Measurements from ENCODE around the gene CRIP3. TPM values are rescaled to one million over a fixed set of nuclear protein-coding genes. Genes with fewer than 3 reads are reported as not detected.

Gene CRIP3
- total and polyA plus RNA-seq, 2 of the 13 experiments (the other 11 are each of a cell fraction or from before 2014, with no cell fraction given) = 6.3 to 9.3 TPM

DNA sequence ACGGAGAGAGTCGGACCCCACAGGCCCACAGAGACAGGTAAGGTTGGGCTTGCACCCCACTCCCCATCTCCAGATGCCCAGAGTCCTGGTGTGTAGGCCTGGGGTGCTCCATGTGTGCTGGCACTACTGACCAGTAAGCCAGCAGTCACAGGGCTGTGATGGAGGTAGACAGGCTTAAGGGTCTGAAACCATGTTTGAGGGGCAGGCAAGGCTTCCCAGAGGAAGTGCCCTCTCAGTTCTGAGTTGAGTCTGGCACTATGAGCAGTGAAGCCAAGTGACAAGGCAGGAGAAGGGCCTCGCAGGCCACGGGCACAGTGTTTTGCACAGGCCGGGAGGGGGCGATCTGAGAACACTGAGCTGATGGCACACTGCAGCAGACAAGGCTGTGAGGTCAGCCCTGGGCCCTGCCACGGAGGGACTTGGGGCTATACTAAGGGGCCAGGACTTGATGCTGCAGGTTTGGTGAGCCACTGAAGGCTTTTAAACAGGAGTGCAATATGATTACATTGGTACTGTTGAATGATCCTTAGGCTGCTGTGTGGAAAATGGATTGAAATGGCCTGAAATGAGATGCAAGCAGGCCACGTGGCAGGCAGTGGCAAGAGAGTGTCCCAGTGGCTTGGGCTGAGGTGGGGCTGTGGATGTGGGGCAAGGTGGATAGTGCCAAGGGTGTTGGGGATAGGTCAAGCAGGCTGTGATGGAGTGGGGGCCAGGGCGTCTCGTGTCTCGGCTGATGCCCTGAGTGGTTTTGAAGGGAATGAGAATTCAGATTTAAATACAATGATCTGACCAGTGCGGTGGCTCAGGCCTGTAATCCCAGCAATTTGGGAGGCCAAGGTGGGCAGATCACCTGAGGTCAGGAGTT, 45.1 kb downstream of the CRIP3 start (continued):
- TF ChIP-seq, protein P1, sequence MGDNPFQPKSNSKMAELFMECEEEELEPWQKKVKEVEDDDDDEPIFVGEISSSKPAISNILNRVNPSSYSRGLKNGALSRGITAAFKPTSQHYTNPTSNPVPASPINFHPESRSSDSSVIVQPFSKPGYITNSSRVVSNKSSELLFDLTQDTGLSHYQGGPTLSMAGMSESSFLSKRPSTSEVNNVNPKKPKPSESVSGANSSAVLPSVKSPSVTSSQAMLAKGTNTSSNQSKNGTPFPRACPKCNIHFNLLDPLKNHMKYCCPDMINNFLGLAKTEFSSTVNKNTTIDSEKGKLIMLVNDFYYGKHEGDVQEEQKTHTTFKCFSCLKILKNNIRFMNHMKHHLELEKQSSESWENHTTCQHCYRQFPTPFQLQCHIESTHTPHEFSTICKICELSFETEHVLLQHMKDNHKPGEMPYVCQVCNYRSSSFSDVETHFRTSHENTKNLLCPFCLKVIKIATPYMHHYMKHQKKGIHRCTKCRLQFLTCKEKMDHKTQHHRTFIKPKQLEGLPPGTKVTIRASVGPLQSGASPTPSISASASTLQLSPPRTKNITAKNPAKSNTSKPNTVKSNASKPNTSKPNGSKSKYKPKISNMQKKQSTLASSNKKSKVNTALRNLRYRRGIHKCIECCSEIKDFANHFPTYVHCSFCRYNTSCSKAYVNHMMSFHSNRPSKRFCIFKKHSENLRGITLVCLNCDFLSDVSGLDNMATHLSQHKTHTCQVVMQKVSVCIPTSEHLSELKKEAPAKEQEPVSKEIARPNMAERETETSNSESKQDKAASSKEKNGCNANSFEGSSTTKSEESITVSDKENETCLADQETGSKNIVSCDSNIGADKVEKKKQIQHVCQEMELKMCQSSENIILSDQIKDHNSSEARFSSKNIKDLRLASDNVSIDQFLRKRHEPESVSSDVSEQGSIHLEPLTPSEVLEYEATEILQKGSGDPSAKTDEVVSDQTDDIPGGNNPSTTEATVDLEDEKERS (CRISPR knock-in tag; IDR thresholded peaks at IDR 0.05) = no peak
- no peak for TF ChIP-seq TAF15 (IDR thresholded peaks at IDR 0.05; ENCODE audit: low read depth, low read length, poor library complexity, severe bottlenecking)
- TF ChIP-seq TP53 (CRISPR knock-in tag; conservative IDR thresholded peaks at IDR 0.05) = no peak
- TF ChIP-seq, protein P2, sequence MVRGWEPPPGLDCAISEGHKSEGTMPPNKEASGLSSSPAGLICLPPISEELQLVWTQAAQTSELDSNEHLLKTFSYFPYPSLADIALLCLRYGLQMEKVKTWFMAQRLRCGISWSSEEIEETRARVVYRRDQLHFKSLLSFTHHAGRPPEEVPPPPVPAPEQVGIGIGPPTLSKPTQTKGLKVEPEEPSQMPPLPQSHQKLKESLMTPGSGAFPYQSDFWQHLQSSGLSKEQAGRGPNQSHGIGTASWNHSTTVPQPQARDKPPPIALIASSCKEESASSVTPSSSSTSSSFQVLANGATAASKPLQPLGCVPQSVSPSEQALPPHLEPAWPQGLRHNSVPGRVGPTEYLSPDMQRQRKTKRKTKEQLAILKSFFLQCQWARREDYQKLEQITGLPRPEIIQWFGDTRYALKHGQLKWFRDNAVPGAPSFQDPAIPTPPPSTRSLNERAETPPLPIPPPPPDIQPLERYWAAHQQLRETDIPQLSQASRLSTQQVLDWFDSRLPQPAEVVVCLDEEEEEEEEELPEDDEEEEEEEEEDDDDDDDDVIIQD (CRISPR knock-in tag; IDR thresholded peaks at IDR 0.05; ENCODE audit: low read depth) = peak; percentile 35; the same call in 1 of the 2 replicates
- no peak for TF ChIP-seq HHEX (CRISPR knock-in tag; IDR thresholded peaks at IDR 0.05)
- TF ChIP-seq FOSL1 (CRISPR knock-in tag; IDR thresholded peaks at IDR 0.05; ENCODE audit: borderline replicate concordance) = no peak
- TF ChIP-seq ETV6 (CRISPR knock-in tag; conservative IDR thresholded peaks at IDR 0.05) = no peak
- TF ChIP-seq CCAR2 (optimal IDR thresholded peaks at IDR 0.05; ENCODE audit: low read depth, low read length) = no peak
- TF ChIP-seq MBNL3 (CRISPR knock-in tag; conservative IDR thresholded peaks at IDR 0.05) = no peak
- TF ChIP-seq TMF1 (CRISPR knock-in tag; IDR thresholded peaks at IDR 0.05; ENCODE audit: low read depth) = peak; percentile 73; the same call in 1 of the 2 replicates
- no peak for TF ChIP-seq ZNF207 (IDR thresholded peaks at IDR 0.05; ENCODE audit: borderline replicate concordance)
- no peak for TF ChIP-seq ZNF232 (CRISPR knock-in tag; IDR thresholded peaks at IDR 0.05; ENCODE audit: borderline replicate concordance)
- TF ChIP-seq ZNF839 (CRISPR knock-in tag; IDR thresholded peaks at IDR 0.05; ENCODE audit: borderline replicate concordance) = no peak
- TF ChIP-seq ZMYM2 (CRISPR knock-in tag; IDR thresholded peaks at IDR 0.05) = no peak
- TF ChIP-seq ZNF17 (CRISPR knock-in tag; IDR thresholded peaks at IDR 0.05) = no peak
- TF ChIP-seq TRIM24 (CRISPR knock-in tag; IDR thresholded peaks at IDR 0.05) = no peak; the same call in 1 of the 2 replicates
- peak; percentile 90 for TF ChIP-seq XRCC5 (optimal IDR thresholded peaks at IDR 0.05; ENCODE audit: low read length)
- TF ChIP-seq ZNF589 (CRISPR knock-in tag; conservative IDR thresholded peaks at IDR 0.05) = no peak
- TF ChIP-seq, protein P3, sequence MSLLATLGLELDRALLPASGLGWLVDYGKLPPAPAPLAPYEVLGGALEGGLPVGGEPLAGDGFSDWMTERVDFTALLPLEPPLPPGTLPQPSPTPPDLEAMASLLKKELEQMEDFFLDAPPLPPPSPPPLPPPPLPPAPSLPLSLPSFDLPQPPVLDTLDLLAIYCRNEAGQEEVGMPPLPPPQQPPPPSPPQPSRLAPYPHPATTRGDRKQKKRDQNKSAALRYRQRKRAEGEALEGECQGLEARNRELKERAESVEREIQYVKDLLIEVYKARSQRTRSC (CRISPR knock-in tag; IDR thresholded peaks at IDR 0.05; ENCODE audit: low read depth) = no peak
- TF ChIP-seq ZNF737 (CRISPR knock-in tag; IDR thresholded peaks at IDR 0.05; ENCODE audit: borderline replicate concordance) = no peak
- TF ChIP-seq EP300 (IDR thresholded peaks at IDR 0.05; ENCODE audit: low read depth in 2 of 2, low read length in 2 of 2) = 0 out of 4 replicates have a peak, but pooled peaks of 1 of the 2 experiments have one; percentile 12
- TF ChIP-seq EP300 (CRISPR knock-in tag; IDR thresholded peaks at IDR 0.05; ENCODE audit: borderline replicate concordance) = no peak; the same call in 1 of the 2 replicates
- no peak for TF ChIP-seq SP1 (IDR thresholded peaks at IDR 0.05)
- peak; percentile 54; the same call in 1 of the 2 replicates for TF ChIP-seq SP1 (CRISPR knock-in tag; IDR thresholded peaks at IDR 0.05)
- no peak for TF ChIP-seq NFYC (CRISPR knock-in tag; IDR thresholded peaks at IDR 0.05)
- no peak for TF ChIP-seq ZNF781 (CRISPR knock-in tag; IDR thresholded peaks at IDR 0.05; ENCODE audit: borderline replicate concordance, not compliant biosample characterization)
- no peak for TF ChIP-seq FOXM1 (CRISPR knock-in tag; IDR thresholded peaks at IDR 0.05)
